Neural cell (in vitro differentiated cells): ENCODE measurements around the gene CDH8.

ENCODE experiments used
- EP300 ChIP-seq: fragments of 450-650 bp; conservative IDR thresholded peaks from 2 replicates; pipeline ENCODE4 v1.6.1; 2014; ENCODE audit warnings: antibody characterized with exemption, mild to moderate bottlenecking, moderate library complexity; ENCODE audit not compliant: poor library complexity, severe bottlenecking
- EZH2 ChIP-seq: fragments of 200-600, 300-800 bp; shearing (Covaris generic), sonication (generic); IDR thresholded peaks from 2 replicates; pipeline ENCODE4 v1.6.1; 2014; ENCODE audit warnings: antibody characterized with exemption, low read length, borderline replicate concordance, mild to moderate bottlenecking; ENCODE audit not compliant: insufficient read depth, poor library complexity, severe bottlenecking
- MXI1 ChIP-seq: fragments of 450-650 bp; conservative IDR thresholded peaks from 2 replicates; pipeline ENCODE4 v1.6.1; 2014; ENCODE audit warnings: antibody characterized with exemption, mild to moderate bottlenecking; ENCODE audit not compliant: poor library complexity, severe bottlenecking
- RAD21 ChIP-seq: fragments of 450-650 bp; conservative IDR thresholded peaks from 2 replicates; pipeline ENCODE4 v1.6.1; 2014; ENCODE audit warnings: antibody characterized with exemption, mild to moderate bottlenecking, moderate library complexity
- TF ChIP-seq, protein P1 (sequence below): fragments of 450-650 bp; IDR thresholded peaks from 2 replicates; pipeline ENCODE4 v1.5.1; 2014; ENCODE audit warnings: antibody characterized with exemption, mild to moderate bottlenecking, moderate library complexity; ENCODE audit not compliant: poor library complexity, severe bottlenecking

DNA sequence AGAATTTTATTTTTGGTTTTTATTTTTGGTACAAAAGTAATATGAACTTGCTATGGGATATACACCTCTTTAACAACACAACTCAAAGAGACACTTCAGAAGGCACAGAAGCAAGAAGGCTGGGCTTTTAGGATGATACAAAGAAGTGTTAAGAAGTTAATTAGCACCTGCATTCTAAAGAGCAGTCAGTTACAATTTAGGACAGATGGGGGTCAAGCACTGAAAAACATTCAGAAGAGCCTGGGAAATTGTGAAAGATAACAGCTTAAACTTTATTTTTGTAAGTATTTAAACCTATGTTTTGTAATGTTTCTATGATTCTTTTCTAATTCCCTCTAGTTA is 163.5 kb downstream of the CDH8 start:
- no peak for TF ChIP-seq EZH2
- TF ChIP-seq EP300 = no peak
- no peak for TF ChIP-seq RAD21
- TF ChIP-seq, protein P1, sequence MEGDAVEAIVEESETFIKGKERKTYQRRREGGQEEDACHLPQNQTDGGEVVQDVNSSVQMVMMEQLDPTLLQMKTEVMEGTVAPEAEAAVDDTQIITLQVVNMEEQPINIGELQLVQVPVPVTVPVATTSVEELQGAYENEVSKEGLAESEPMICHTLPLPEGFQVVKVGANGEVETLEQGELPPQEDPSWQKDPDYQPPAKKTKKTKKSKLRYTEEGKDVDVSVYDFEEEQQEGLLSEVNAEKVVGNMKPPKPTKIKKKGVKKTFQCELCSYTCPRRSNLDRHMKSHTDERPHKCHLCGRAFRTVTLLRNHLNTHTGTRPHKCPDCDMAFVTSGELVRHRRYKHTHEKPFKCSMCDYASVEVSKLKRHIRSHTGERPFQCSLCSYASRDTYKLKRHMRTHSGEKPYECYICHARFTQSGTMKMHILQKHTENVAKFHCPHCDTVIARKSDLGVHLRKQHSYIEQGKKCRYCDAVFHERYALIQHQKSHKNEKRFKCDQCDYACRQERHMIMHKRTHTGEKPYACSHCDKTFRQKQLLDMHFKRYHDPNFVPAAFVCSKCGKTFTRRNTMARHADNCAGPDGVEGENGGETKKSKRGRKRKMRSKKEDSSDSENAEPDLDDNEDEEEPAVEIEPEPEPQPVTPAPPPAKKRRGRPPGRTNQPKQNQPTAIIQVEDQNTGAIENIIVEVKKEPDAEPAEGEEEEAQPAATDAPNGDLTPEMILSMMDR = no peak
- TF ChIP-seq MXI1 = no peak
